H1 (cell line): ENCODE results near the gene SMYD5.

Experiments used
- CEBPB ChIP-seq: IDR thresholded peaks from 2 replicates; pipeline ENCODE4 v1.6.1; 2012; ENCODE audit warnings: low read depth, low read length
- CTCF ChIP-seq, 3 experiments: IDR thresholded peaks; 1 replicate in 2 of 3; 2 replicates in 1 of 3; pipeline versions ENCODE4 v1.5.1 to v1.6.1; 2011; ENCODE audit warnings: low read length in 3 of 3, mild to moderate bottlenecking in 3 of 3, inconsistent platforms in 2 of 3, low read depth in 1 of 3, moderate library complexity in 1 of 3; ENCODE audit not compliant: insufficient read depth in 1 of 3; ENCODE audit errors: control extremely low read depth in 1 of 3
- EP300 ChIP-seq, 2 experiments: IDR thresholded peaks; 1 replicate in 1 of 2; 2 replicates in 1 of 2; pipeline ENCODE4 v1.6.1; 2011 to 2012; ENCODE audit warnings: low read depth in 2 of 2, low read length in 2 of 2, mild to moderate bottlenecking in 2 of 2, borderline replicate concordance in 1 of 2, inconsistent platforms in 1 of 2, moderate library complexity in 1 of 2
- EZH2 ChIP-seq: fragments of 200-600 bp; sonication (generic); IDR thresholded peaks from 2 replicates; pipeline ENCODE4 v1.7.1; 2012; ENCODE audit warnings: low read depth, mild to moderate bottlenecking, moderate library complexity, low read length, inconsistent platforms; ENCODE audit not compliant: severe bottlenecking
- POLR2A ChIP-seq, 2 experiments: IDR thresholded peaks; 1 replicate in 1 of 2; 2 replicates in 1 of 2; pipeline ENCODE4 v1.6.1; 2011; ENCODE audit warnings: low read depth in 2 of 2, low read length in 2 of 2, mild to moderate bottlenecking in 2 of 2; ENCODE audit errors: control extremely low read depth in 1 of 2
- RAD21 ChIP-seq, 2 experiments: IDR thresholded peaks in 1 of 2; conservative IDR thresholded peaks in 1 of 2; 2 replicates each; pipeline ENCODE4 v1.6.1; 2011; ENCODE audit warnings: low read depth in 2 of 2, low read length in 2 of 2, improper control_type of control experiment in 1 of 2, inconsistent platforms in 1 of 2, mild to moderate bottlenecking in 1 of 2, moderate library complexity in 1 of 2
- RFX5 ChIP-seq: IDR thresholded peaks from 2 replicates; pipeline ENCODE4 v1.6.1; 2011; ENCODE audit warnings: low read depth, low read length, improper control_type of control experiment, borderline replicate concordance
- SIN3A ChIP-seq, 2 experiments: IDR thresholded peaks in 1 of 2; conservative IDR thresholded peaks in 1 of 2; 2 replicates each; pipeline ENCODE4 v1.6.1; 2011 to 2012; ENCODE audit warnings: low read length in 2 of 2, improper control_type of control experiment in 1 of 2, low read depth in 1 of 2, mild to moderate bottlenecking in 1 of 2
- SP2 ChIP-seq: IDR thresholded peaks from 2 replicates; pipeline ENCODE4 v1.6.1; 2012; ENCODE audit warnings: mild to moderate bottlenecking, low read length, inconsistent platforms
- SRF ChIP-seq: IDR thresholded peaks from 2 replicates; pipeline ENCODE4 v1.6.1; 2011; ENCODE audit warnings: mild to moderate bottlenecking, low read depth, low read length, moderate library complexity
- USF2 ChIP-seq: IDR thresholded peaks from 2 replicates; pipeline ENCODE4 v1.6.1; 2011; ENCODE audit warnings: low read length, improper control_type of control experiment
- ZNF274 ChIP-seq: IDR thresholded peaks from 2 replicates; pipeline ENCODE4 v1.7.0; 2012; ENCODE audit warnings: low read length, borderline replicate concordance; ENCODE audit errors: extremely low read depth

DNA sequence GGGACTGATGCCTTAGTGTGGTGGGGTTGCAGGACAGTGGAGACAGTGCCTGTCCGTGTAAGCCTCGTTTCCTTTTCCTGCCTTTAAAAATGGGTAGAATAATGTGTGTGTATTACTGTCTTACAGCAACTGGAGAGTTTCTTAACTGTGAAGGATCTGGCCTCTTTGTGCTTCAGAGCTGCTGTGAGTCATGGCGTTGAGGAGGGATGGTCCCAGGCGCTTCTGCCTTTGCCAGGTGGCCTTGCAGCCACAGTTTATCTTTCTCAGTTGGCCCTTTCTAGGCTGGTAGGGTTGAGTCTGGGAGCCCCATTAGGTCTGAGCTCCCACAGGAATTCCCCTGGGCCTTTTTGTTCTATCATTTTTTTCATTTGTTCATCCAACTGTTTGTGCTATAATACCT lies 9.8 kb downstream of the SMYD5 start:
- no peak for TF ChIP-seq EZH2
- no peak for TF ChIP-seq CTCF (IDR thresholded peaks at IDR 0.05; ENCODE audit: control extremely low read depth in 1 of 3, insufficient read depth in 1 of 3, low read depth in 1 of 3, low read length in 3 of 3)
- TF ChIP-seq USF2 = no peak
- no peak for TF ChIP-seq POLR2A (IDR thresholded peaks at IDR 0.05; ENCODE audit: control extremely low read depth in 1 of 2, low read depth in 2 of 2, low read length in 2 of 2)
- TF ChIP-seq RAD21 (IDR thresholded peaks at IDR 0.05 in 1 of 2, conservative IDR thresholded peaks at IDR 0.05 in 1 of 2; ENCODE audit: low read depth in 2 of 2, low read length in 2 of 2) = no peak
- no peak for TF ChIP-seq SIN3A (conservative IDR thresholded peaks at IDR 0.05 in 1 of 2, IDR thresholded peaks at IDR 0.05 in 1 of 2; ENCODE audit: low read depth in 1 of 2, low read length in 2 of 2)
- no peak for TF ChIP-seq RFX5
- no peak for TF ChIP-seq CEBPB
- no peak for TF ChIP-seq SP2
- no peak for TF ChIP-seq ZNF274
- no peak for TF ChIP-seq EP300 (IDR thresholded peaks at IDR 0.05; ENCODE audit: borderline replicate concordance in 1 of 2, low read depth in 2 of 2, low read length in 2 of 2)
- no peak for TF ChIP-seq SRF
